WTC11 (cell line): ENCODE results near the gene PDE11A. TPM values are rescaled to one million over a fixed set of nuclear protein-coding genes. Genes with fewer than 3 reads are reported as not detected.
A peak's percentile ranks its signal among the peaks of the same experiment; 100 is the strongest.

Experiments
- ATAC-seq: fragments of 200-7000 bp; cut with Tn5 transposase; 2 replicates; pipeline ENCODE4 v1.10.0; 2021; ENCODE audit warnings: mild to moderate bottlenecking, moderate library complexity
- Bru-seq: library from RNA; stranded (reverse); fragments of 400-500 nt; gene quantifications from one replicate; lab custom pipeline; 2021; lab: Mats Ljungman, UMichigan
- CTCF ChIA-PET: fragments of 300-600 bp; sonication (Branson Sonifier 250); formaldehyde crosslinking; loops from one replicate; lab custom pipeline; 2021; ENCODE audit warnings: antibody characterized with exemption; lab: Charles Lee
- POLR2A ChIA-PET: fragments of 350-600 bp; sonication (Branson Sonifier 250); formaldehyde crosslinking; loops from one replicate; lab custom pipeline; 2021; ENCODE audit warnings: antibody characterized with exemption; lab: Charles Lee
- DNase-seq: peaks from one replicate; pipeline ENCODE4 v3.0.0; 2021; ENCODE audit warnings: low spot score
- H3K27ac Mint-ChIP-seq: 2 replicates; pipeline ENCODE4 v1.8.0; 2021; ENCODE audit warnings: mixed read lengths
- H3K27me3 Mint-ChIP-seq: 2 replicates; pipeline ENCODE4 v1.8.0; 2021; ENCODE audit warnings: low read depth, mild to moderate bottlenecking, moderate library complexity, mixed read lengths
- H3K36me3 Mint-ChIP-seq: 2 replicates; pipeline ENCODE4 v1.8.0; 2021; ENCODE audit warnings: mixed read lengths
- H3K4me1 Mint-ChIP-seq: 2 replicates; pipeline ENCODE4 v1.8.0; 2022; ENCODE audit warnings: mixed read lengths
- H3K4me3 Mint-ChIP-seq: 2 replicates; pipeline ENCODE4 v1.8.0; 2021; ENCODE audit warnings: mild to moderate bottlenecking, moderate library complexity, mixed read lengths
- H3K9me3 Mint-ChIP-seq: 2 replicates; pipeline ENCODE4 v1.8.0; 2021; ENCODE audit warnings: mixed read lengths
- CBFB ChIP-seq: sonication (generic); formaldehyde crosslinking; IDR thresholded peaks from 2 replicates; pipeline ENCODE4 v1.8.1; 2022; ENCODE audit warnings: mild to moderate bottlenecking, low read depth, missing genetic modification reagents
- CREM ChIP-seq: sonication (generic); formaldehyde crosslinking; IDR thresholded peaks from 2 replicates; pipeline ENCODE4 v1.8.1; 2022; ENCODE audit warnings: mild to moderate bottlenecking, missing genetic modification reagents, moderate library complexity
- ELF4 ChIP-seq: sonication (generic); formaldehyde crosslinking; IDR thresholded peaks from 2 replicates; pipeline ENCODE4 v1.8.1; 2022; ENCODE audit warnings: low read depth, mild to moderate bottlenecking, moderate library complexity, missing genetic modification reagents
- ETV6 ChIP-seq: sonication (generic); formaldehyde crosslinking; IDR thresholded peaks from 2 replicates; pipeline ENCODE4 v1.8.1; 2022; ENCODE audit warnings: mild to moderate bottlenecking, missing genetic modification reagents
- FOXP1 ChIP-seq: sonication (generic); formaldehyde crosslinking; IDR thresholded peaks from 2 replicates; pipeline ENCODE4 v1.8.0; 2022; ENCODE audit warnings: missing genetic modification reagents, mild to moderate bottlenecking, moderate library complexity, borderline replicate concordance
- GABPB1 ChIP-seq: sonication (generic); formaldehyde crosslinking; IDR thresholded peaks from 2 replicates; pipeline ENCODE4 v1.8.1; 2023; ENCODE audit warnings: mild to moderate bottlenecking, missing genetic modification reagents
- GTF2I ChIP-seq: fragments of 250-450 bp; sonication (Bioruptor Pico); conservative IDR thresholded peaks from 2 replicates; pipeline ENCODE4 v1.4.0; 2021; ENCODE audit warnings: mild to moderate bottlenecking
- KAT7 ChIP-seq: sonication (generic); formaldehyde crosslinking; IDR thresholded peaks from 2 replicates; pipeline ENCODE4 v1.8.1; 2023; ENCODE audit warnings: missing genetic modification reagents, mild to moderate bottlenecking, borderline replicate concordance
- MXD4 ChIP-seq: fragments of 250-450 bp; sonication (Bioruptor Pico); IDR thresholded peaks from 2 replicates; pipeline ENCODE4 v1.8.0; 2021; ENCODE audit warnings: mild to moderate bottlenecking, moderate library complexity, borderline replicate concordance
- NFE2L1 ChIP-seq: sonication (generic); formaldehyde crosslinking; IDR thresholded peaks from 2 replicates; pipeline ENCODE4 v1.8.1; 2023; ENCODE audit warnings: missing genetic modification reagents
- NFYB ChIP-seq: sonication (generic); formaldehyde crosslinking; conservative IDR thresholded peaks from 2 replicates; pipeline ENCODE4 v1.8.0; 2022; ENCODE audit warnings: low read depth, missing genetic modification reagents
- NR1H2 ChIP-seq: sonication (generic); formaldehyde crosslinking; IDR thresholded peaks from 2 replicates; pipeline ENCODE4 v1.9.0; 2021; ENCODE audit warnings: mild to moderate bottlenecking, moderate library complexity, missing genetic modification reagents
- OVOL2 ChIP-seq: fragments of 250-450 bp; sonication (Bioruptor Pico); IDR thresholded peaks from 2 replicates; pipeline ENCODE4 v1.9.0; 2021; ENCODE audit warnings: mild to moderate bottlenecking, borderline replicate concordance
- SMAD4 ChIP-seq: sonication (generic); formaldehyde crosslinking; IDR thresholded peaks from 2 replicates; pipeline ENCODE4 v1.8.0; 2022; ENCODE audit warnings: mild to moderate bottlenecking, missing genetic modification reagents
- TCF7 ChIP-seq: sonication (generic); formaldehyde crosslinking; IDR thresholded peaks from 2 replicates; pipeline ENCODE4 v1.8.0; 2022; ENCODE audit warnings: mild to moderate bottlenecking, low read depth, missing genetic modification reagents, moderate library complexity
- TEAD1 ChIP-seq: sonication (generic); formaldehyde crosslinking; IDR thresholded peaks from 2 replicates; pipeline ENCODE4 v1.8.0; 2022; ENCODE audit warnings: mild to moderate bottlenecking, missing genetic modification reagents
- ZNF121 ChIP-seq: sonication (generic); formaldehyde crosslinking; IDR thresholded peaks from 2 replicates; pipeline ENCODE4 v1.8.0; 2023; ENCODE audit warnings: missing genetic modification reagents
- ZNF263 ChIP-seq: sonication (generic); formaldehyde crosslinking; IDR thresholded peaks from 2 replicates; pipeline ENCODE4 v1.8.1; 2022; ENCODE audit warnings: low read depth, mild to moderate bottlenecking, moderate library complexity, missing genetic modification reagents
- long read RNA-seq, 3 experiments: library from RNA in 1 of 3; library from capped mRNA in 1 of 3; library from polyadenylated mRNA in 1 of 3; unstranded in 2 of 3; stranded (forward) in 1 of 3; transcript quantifications; one replicate each; pipeline ENCODE4 v2.0.0, GENCODE V29; 2021
- total RNA-seq: library from RNA; stranded (reverse); gene quantifications from 3 replicates; pipeline ENCODE4 v1.2.3, GENCODE V29; 2021
- TF ChIP-seq, protein P1 (sequence below): sonication (generic); formaldehyde crosslinking; IDR thresholded peaks from 2 replicates; pipeline ENCODE4 v1.8.1; 2022; ENCODE audit warnings: missing genetic modification reagents, borderline replicate concordance
- TF ChIP-seq, protein P2 (sequence below): sonication (generic); formaldehyde crosslinking; IDR thresholded peaks from 2 replicates; pipeline ENCODE4 v1.8.1; 2023; ENCODE audit warnings: mild to moderate bottlenecking, missing genetic modification reagents
- TF ChIP-seq, protein P3 (sequence below): fragments of 250-450 bp; sonication (Bioruptor Pico); IDR thresholded peaks from 2 replicates; pipeline ENCODE4 v1.9.0; 2021; ENCODE audit warnings: mild to moderate bottlenecking
- TF ChIP-seq, protein P4 (sequence below): sonication (generic); formaldehyde crosslinking; IDR thresholded peaks from 2 replicates; pipeline ENCODE4 v1.8.0; 2023; ENCODE audit warnings: mild to moderate bottlenecking, missing genetic modification reagents
- TF ChIP-seq, protein P5 (sequence below): fragments of 250-450 bp; sonication (Bioruptor Pico); IDR thresholded peaks from 2 replicates; pipeline ENCODE4 v2.1.2; 2022; ENCODE audit warnings: mild to moderate bottlenecking, moderate library complexity
- TF ChIP-seq, protein P6 (sequence below): sonication (generic); formaldehyde crosslinking; IDR thresholded peaks from 2 replicates; pipeline ENCODE4 v1.8.0; 2023; ENCODE audit warnings: missing genetic modification reagents

Gene PDE11A
- total RNA-seq (0.13 to 0.53 TPM (median 0.53 TPM) in 3 replicates), Bru-seq, nascent RNA (percentile 27 among the genes with signal in this experiment)
- long read RNA-seq, experiment 1, partial matches to known transcripts: 0 of 1 reads
- long read RNA-seq, experiment 1, other reads (novel, unspliced or antisense): 1 of 1 reads
- long read RNA-seq, experiment 2: 0 reads
- long read RNA-seq, experiment 3: 0 reads

DNA sequence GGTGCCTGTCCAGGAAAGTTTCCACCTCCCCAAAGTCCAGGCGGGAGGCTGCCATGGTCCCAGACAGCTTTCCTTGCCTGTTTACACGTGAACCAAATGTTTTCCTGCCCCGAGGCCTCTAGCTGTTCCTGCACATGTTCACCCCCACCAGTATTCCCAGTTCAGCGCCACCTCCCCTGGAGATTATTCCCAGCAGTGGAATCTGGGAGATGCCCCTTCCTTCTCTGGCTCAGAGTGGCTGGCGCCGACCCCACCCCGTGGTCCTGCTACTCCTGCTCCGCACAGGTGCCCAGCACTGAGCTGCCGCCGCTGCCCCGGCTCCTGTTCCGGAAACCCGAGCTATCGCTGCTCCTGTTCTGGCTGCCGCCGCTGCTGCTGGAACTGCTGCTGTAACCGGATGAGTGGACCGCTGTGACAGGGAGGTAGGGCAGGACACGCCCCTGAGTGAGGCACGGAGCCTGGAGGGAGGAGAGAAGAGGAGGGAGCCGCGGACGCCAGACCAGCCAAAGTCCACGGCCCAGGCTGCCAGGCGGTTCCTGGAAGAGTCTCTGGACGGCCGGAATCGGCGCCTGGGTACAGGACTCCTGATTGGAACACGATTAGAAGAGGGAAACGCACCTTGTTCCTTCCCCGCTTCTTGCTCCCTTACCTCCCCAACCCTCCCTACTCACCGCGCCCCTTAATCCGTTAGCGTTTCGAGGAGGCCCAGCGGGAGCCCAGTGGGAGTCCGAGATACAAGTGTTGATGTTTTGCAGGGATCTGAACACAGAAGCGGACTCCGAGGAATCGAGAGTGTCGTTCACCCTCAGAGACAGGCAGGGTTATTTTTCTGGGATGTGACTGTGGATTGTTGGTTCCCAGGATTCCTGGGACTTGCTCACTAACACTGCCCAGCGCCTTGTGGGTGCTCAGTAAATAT lies at the start of gene PDE11A:
TSS of gene PDE11A (minus strand) at position 395 of the 919 bp plus-strand sequence. CDS start at position 55, 340 bp downstream.
- DNase-seq (peak; percentile 86), ATAC-seq (peak; percentile 98)
- Mint-ChIP-seq H3K9me3 (no peaks in the 10 kb centered on the region), H3K4me3 (peak within 1 kb of the TSS; percentile 92), H3K27ac (no peak within 1 kb of the TSS), H3K27me3 (peaks cover 42% of the 10 kb centered on the region), H3K4me1 (peaks cover 16% of the 10 kb centered on the region), H3K36me3 (no peaks in the 10 kb centered on the region)
- CTCF ChIA-PET: interaction anchor here (0.6 to 2.2 kb wide), 6 partner anchors 10 to 342 kb away, joined by 3 to 8 read pairs (median 4); no protein-coding TSS in a partner anchor
- POLR2A ChIA-PET: no interaction called here
- TF ChIP-seq SMAD4 (CRISPR knock-in tag) (no peak), GABPB1 (peak; percentile 43), KAT7 (CRISPR knock-in tag) (peak; percentile 76; the same call in 1 of the 2 replicates), TEAD1 (CRISPR knock-in tag) (no peak), CREM (CRISPR knock-in tag) (no peak), NFYB (CRISPR knock-in tag) (no peak), MXD4 (CRISPR knock-in tag) (no peak), TCF7 (CRISPR knock-in tag) (no peak), OVOL2 (CRISPR knock-in tag) (no peak), ETV6 (CRISPR knock-in tag) (0 out of 2 replicates have a peak, but pooled peaks have one; percentile 35), NR1H2 (CRISPR knock-in tag) (no peak), ZNF121 (CRISPR knock-in tag) (no peak), NFE2L1 (0 out of 2 replicates have a peak, but pooled peaks have one; percentile 20), GTF2I (no peak), FOXP1 (CRISPR knock-in tag) (peak; percentile 48; the same call in 1 of the 2 replicates), ZNF263 (no peak), CBFB (CRISPR knock-in tag) (no peak), ELF4 (CRISPR knock-in tag) (no peak)
- TF ChIP-seq, protein P1, sequence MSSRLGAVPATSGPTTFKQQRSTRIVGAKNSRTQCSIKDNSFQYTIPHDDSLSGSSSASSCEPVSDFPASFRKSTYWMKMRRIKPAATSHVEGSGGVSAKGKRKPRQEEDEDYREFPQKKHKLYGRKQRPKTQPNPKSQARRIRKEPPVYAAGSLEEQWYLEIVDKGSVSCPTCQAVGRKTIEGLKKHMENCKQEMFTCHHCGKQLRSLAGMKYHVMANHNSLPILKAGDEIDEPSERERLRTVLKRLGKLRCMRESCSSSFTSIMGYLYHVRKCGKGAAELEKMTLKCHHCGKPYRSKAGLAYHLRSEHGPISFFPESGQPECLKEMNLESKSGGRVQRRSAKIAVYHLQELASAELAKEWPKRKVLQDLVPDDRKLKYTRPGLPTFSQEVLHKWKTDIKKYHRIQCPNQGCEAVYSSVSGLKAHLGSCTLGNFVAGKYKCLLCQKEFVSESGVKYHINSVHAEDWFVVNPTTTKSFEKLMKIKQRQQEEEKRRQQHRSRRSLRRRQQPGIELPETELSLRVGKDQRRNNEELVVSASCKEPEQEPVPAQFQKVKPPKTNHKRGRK (CRISPR knock-in tag): no peak
- TF ChIP-seq, protein P2, sequence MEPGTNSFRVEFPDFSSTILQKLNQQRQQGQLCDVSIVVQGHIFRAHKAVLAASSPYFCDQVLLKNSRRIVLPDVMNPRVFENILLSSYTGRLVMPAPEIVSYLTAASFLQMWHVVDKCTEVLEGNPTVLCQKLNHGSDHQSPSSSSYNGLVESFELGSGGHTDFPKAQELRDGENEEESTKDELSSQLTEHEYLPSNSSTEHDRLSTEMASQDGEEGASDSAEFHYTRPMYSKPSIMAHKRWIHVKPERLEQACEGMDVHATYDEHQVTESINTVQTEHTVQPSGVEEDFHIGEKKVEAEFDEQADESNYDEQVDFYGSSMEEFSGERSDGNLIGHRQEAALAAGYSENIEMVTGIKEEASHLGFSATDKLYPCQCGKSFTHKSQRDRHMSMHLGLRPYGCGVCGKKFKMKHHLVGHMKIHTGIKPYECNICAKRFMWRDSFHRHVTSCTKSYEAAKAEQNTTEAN (CRISPR knock-in tag): peak; percentile 23; the same call in 1 of the 2 replicates
- TF ChIP-seq, protein P3, sequence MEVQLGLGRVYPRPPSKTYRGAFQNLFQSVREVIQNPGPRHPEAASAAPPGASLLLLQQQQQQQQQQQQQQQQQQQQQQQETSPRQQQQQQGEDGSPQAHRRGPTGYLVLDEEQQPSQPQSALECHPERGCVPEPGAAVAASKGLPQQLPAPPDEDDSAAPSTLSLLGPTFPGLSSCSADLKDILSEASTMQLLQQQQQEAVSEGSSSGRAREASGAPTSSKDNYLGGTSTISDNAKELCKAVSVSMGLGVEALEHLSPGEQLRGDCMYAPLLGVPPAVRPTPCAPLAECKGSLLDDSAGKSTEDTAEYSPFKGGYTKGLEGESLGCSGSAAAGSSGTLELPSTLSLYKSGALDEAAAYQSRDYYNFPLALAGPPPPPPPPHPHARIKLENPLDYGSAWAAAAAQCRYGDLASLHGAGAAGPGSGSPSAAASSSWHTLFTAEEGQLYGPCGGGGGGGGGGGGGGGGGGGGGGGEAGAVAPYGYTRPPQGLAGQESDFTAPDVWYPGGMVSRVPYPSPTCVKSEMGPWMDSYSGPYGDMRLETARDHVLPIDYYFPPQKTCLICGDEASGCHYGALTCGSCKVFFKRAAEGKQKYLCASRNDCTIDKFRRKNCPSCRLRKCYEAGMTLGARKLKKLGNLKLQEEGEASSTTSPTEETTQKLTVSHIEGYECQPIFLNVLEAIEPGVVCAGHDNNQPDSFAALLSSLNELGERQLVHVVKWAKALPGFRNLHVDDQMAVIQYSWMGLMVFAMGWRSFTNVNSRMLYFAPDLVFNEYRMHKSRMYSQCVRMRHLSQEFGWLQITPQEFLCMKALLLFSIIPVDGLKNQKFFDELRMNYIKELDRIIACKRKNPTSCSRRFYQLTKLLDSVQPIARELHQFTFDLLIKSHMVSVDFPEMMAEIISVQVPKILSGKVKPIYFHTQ: no peak
- TF ChIP-seq, protein P4, sequence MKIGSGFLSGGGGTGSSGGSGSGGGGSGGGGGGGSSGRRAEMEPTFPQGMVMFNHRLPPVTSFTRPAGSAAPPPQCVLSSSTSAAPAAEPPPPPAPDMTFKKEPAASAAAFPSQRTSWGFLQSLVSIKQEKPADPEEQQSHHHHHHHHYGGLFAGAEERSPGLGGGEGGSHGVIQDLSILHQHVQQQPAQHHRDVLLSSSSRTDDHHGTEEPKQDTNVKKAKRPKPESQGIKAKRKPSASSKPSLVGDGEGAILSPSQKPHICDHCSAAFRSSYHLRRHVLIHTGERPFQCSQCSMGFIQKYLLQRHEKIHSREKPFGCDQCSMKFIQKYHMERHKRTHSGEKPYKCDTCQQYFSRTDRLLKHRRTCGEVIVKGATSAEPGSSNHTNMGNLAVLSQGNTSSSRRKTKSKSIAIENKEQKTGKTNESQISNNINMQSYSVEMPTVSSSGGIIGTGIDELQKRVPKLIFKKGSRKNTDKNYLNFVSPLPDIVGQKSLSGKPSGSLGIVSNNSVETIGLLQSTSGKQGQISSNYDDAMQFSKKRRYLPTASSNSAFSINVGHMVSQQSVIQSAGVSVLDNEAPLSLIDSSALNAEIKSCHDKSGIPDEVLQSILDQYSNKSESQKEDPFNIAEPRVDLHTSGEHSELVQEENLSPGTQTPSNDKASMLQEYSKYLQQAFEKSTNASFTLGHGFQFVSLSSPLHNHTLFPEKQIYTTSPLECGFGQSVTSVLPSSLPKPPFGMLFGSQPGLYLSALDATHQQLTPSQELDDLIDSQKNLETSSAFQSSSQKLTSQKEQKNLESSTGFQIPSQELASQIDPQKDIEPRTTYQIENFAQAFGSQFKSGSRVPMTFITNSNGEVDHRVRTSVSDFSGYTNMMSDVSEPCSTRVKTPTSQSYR (CRISPR knock-in tag): no peak
- TF ChIP-seq, protein P5, sequence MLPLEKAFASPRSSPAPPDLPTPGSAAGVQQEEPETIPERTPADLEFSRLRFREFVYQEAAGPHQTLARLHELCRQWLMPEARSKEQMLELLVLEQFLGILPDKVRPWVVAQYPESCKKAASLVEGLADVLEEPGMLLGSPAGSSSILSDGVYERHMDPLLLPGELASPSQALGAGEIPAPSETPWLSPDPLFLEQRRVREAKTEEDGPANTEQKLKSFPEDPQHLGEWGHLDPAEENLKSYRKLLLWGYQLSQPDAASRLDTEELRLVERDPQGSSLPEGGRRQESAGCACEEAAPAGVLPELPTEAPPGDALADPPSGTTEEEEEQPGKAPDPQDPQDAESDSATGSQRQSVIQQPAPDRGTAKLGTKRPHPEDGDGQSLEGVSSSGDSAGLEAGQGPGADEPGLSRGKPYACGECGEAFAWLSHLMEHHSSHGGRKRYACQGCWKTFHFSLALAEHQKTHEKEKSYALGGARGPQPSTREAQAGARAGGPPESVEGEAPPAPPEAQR (CRISPR knock-in tag): no peak
- TF ChIP-seq, protein P6, sequence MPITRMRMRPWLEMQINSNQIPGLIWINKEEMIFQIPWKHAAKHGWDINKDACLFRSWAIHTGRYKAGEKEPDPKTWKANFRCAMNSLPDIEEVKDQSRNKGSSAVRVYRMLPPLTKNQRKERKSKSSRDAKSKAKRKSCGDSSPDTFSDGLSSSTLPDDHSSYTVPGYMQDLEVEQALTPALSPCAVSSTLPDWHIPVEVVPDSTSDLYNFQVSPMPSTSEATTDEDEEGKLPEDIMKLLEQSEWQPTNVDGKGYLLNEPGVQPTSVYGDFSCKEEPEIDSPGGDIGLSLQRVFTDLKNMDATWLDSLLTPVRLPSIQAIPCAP: no peak
